Urothelium cell line (cell line): Measurements from ENCODE around the gene OR52D1.

ENCODE experiments used
- DNase-seq: peaks from one replicate; pipeline ENCODE4 v3.0.0; 2011; ENCODE audit warnings: low spot score, mixed read lengths
- FAIRE-seq: peaks from 2 replicates; lab custom pipeline; 2011; peaks lifted over from hg19 to GRCh38; lab: Jason Lieb, UNC

OR52D1 gene

DNA sequence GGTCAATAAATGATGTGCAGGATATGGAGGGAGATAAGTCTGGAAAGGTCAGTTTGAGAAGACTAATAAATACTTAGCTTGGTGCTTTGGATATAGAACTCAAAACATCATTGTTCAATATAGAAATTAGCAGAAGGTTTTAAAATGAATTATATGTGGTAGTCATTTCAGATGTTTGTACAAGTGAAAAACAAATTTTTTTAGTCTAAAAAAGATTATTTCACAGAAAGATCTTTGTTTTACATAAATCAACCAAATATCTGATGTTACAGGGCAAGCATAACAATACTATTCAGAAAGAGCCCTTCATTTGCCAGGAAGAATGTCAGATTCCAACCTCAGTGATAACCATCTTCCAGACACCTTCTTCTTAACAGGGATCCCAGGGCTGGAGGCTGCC is at the start of gene OR52D1:
OR52D1 (plus strand) TSS at position 301 of the 400 bp plus-strand sequence; CDS start at position 323, 22 bp downstream.
- no peak for DNase-seq
- no peak for FAIRE-seq

DNA sequence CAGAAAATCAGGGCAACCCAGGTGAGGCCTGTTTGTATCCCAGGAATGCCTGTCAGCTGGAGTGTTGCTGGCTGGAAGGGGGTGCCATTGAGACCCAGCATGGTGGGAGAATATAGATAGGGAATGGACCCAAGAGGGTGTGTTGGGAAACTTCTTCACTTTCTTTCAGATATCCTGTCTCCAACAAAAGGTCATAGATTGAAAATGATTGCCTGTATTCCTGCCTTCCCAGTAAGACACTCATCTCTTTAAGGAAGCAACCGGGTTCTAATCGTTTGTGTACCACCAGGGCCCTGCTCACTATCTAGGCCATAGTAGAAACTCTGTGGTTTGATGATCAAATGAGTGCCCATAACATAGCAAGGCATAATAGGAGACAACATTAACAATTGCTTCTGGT is 47.1 kb upstream of the OR52D1 start, which contains the start of gene OR51I1:
OR51I1 (minus strand) TSS at position 101 of the 400 bp plus-strand sequence; CDS start at position 101, 0 bp downstream.
- no peak for DNase-seq
- FAIRE-seq, result no peak

DNA sequence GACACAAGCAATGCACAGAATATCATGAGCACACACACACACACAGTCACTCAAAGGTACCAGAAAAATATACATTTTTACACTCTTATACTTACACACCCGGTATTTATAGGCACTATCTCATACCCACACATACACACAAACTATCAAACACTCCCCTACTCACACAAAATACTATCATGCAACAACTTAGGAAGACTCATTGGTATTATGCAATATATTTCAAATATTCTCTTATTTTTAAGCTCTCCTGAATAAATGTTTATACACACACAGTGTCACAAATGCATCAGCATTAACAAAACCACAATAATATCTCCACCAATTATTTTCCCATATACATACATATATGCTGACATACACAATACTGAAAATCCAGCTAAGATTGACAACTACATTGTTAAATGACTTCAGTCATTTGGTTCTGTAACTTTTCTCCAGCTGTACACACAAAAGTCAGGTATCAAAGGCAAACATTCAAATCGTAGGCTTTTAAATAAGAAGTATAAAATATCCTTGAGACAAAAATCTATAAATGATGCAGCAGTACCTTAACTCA is 44.6 kb upstream of the OR52D1 start:
- FAIRE-seq (no peak), DNase-seq (no peak)

DNA sequence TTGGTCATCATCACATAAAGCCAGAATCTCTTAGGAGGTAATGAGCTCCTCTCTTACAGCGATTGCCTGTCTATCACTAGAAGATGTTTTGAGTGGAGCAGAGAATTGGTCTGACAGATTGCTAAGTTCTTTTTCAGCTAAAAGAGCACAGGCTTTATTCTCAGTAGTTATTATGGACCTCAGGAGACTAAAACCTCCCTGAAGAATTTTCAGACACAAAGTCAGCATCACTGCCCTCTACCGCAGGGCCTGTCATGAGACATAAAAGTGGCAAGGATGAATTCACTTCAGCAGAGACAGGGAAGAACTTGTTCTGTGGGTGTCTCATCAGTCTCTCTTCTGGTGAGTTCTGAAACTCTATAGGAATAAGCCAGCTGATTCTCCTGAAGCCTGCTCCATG is 39.5 kb upstream of the OR52D1 start, which contains the start of gene OR51I2:
OR51I2 (plus strand) TSS at position 301 of the 400 bp plus-strand sequence. CDS start 4,166 bp downstream, outside the sequence.
- DNase-seq (no peak), FAIRE-seq (no peak)

DNA sequence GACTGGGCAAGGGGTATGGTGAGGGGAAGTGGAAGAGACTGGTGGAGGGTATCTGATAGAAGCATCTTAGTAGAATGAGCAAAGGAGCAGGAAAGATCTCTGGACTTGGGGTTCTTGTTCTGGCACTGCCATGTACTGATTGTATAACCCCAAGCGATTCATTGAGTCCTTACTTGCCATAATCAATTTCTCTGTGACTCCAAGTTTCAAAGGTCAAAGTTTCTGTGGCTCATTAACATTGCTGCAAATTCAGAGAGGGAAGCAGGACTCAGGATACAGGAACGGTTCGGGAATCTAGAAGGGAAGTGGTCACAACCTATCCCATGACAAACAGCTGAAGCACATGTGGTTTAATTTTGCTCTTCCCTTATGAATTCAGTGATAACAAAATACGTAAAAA is 39.1 kb upstream of the OR52D1 start:
- FAIRE-seq (no peak), DNase-seq (no peak)

DNA sequence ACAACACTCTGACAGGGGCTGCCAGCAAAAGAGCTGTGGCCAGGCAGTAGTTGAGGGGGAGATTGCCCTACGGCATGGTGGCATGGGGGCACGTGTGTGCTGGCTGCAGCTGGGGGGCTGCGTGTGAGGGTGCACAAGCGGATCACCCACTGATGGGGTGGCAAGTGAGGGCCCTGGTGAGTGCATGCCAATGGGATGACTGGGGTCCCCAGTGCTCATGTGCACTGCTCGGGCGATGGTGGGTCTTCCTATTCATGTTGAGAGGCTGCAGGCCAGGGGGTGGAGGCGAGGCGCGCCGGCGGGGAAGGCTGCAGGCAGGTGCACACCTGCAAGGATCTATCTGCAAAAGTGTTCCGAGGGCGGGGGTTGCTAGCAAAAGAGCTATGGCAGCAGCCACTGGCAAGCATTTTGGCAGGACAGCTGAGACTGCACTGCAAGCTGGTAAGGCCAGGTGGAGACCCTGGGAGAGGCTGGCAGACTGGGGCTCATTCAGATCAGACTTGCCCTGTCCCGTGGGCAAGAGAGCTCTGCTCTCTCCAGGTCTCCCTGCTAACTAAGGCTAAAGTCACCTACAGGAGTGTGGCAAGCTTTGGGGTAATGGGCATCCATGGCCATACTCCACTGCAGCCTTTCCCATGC is 27.4 kb upstream of the OR52D1 start:
- DNase-seq, result no peak
- FAIRE-seq, result no peak

DNA sequence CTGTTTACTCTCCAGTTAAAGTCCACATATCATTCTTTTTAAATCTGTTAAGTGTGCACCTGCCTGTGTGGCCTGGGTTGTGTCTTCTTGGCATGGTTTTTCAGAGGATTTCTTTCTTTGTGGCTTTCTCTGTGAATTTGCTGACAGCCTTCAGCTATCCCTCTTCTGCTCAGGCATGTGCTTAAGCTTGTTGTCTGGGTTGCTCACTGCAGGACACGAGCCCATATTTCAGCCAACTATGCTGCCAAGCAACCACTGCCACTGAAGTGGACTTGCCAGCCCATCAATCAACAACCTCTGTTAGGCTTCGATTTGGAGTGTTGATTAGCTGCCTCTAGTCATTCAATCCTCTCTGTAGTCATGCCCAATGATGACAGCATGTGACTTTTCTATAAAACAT is 21.0 kb upstream of the OR52D1 start:
- DNase-seq, result no peak
- FAIRE-seq, result no peak

DNA sequence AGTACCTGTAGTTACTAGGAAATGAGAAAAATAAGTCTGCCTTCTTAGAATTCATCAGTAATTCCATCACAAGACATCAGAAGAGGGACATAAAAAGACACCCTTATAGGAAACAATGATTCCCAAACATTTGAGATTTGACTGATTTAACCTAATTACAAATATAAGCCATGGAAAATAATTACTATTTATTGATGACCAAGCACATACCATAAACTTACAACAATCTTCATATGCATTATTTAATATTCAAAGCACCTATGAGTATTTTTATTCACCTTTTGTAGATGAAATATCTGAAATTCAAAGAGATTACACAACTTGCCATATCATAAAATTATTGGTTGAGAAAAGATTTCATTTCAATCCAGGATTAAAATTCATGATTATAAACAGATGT is 14.6 kb upstream of the OR52D1 start:
- no peak for FAIRE-seq
- no peak for DNase-seq

DNA sequence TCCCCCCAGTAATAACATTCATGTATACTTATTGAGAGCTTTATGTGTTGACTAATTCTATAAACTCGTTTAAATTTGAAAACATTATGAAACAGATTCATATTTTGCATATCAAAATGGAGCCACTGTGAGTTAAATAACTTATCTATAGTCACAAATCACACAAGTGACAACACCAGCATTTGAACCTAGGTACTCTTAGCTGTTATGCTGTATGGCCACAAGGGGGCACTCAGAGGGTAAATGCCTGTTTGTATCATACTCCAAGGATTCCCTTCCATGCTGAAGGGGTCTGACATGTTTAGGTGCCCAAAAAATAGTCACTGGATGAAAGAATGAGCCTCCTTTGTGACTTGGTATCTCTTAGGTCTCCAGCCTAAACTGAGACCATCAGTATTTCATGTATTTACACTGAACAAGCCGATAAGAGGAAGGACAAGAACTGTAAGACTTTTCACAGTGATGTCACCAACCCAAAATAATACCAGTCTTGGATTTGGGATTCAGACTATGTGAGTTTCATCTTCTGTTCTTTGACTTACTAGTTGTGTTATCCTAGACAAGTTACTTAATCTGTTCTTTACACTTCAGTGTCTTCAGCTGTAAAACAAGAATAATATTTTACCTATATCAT is 12.2 kb upstream of the OR52D1 start:
- DNase-seq, result peak; percentile 50
- FAIRE-seq, result no peak

DNA sequence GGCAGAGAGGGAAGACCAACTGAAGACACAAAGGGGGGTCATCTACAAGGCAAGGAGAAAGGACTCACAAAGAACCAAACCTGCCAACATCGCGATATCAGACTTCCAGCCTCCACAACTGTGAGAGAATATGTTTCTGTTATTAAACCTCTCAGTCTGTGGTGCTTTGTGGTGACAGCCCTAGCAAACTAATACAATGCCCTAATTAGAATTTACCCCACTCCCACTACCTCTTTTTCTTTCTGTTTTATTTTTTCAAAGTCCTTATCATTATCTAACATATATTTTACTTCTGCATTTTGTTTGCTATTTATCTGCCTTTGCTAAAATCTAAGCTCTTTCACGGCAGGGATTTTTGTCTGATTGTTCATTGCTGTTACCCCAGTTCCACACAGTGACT is 2.5 kb upstream of the OR52D1 start:
- FAIRE-seq (no peak), DNase-seq (no peak)

DNA sequence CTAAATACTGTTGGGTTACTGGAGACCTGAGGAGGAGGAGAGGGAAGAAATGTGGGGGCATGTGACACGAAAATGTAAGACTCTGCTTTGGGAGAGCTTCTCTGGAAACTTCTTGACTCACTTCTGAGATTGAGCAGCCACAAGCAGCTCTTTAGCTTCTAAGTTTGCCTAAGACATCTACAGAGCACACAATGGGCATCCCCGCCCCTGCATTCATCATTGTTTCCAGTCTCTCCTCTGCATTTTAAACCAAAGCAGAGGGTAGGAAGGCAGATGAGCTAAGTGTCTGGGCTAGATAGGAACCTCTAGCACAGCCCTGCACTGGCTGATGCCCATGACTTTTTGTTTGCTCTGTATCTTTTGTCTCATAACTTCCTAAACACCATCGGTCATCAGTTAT is 2.1 kb upstream of the OR52D1 start:
- FAIRE-seq, result no peak
- DNase-seq, result no peak

DNA sequence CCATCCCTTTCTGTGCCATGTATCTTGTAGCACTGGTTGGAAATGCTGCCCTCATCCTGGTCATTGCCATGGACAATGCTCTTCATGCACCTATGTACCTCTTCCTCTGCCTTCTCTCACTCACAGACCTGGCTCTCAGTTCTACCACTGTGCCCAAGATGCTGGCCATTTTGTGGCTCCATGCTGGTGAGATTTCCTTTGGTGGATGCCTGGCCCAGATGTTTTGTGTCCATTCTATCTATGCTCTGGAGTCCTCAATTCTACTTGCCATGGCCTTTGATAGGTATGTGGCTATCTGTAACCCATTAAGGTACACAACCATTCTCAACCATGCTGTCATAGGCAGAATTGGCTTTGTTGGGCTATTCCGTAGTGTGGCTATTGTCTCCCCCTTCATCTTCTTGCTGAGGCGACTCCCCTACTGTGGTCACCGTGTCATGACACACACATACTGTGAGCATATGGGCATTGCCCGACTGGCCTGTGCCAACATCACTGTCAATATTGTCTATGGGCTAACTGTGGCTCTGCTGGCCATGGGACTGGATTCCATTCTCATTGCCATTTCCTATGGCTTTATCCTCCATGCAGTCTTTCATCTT is 414 bp downstream of the OR52D1 start:
- FAIRE-seq, result no peak
- DNase-seq, result no peak

DNA sequence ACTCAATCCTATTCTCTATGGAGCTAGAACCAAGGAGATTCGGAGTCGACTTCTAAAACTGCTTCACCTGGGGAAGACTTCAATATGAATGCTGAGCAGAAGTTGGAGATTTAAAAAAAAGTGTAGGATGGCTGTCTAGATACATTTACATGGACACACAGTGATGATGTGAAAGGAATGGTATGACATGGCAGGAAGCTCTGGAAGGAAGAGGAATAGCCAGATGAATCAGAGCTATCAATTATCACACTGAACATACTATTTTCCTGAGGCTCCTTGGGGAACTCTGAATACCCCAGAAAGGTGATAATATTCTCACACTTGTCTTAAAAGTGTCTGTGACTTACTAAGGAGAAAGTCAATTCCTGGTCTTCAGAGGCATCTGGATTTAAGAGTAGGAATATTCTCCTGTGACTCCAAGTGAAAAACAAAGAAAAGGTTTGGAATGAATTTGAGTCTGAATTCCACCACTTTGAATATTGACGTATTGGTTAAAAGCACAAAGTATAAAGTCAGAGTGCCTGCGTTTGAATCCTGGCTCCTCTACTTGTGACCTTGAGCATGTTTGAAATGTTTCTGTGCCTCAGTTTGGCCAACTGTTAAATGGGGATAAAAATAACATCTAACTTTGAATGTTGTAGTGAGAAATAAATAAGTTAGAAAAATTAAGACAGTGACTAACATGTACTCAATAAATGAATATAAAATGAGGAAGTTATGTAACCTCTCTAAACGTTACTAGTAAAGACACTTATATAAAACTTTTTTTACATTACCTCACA is 1.3 kb downstream of the OR52D1 start:
- FAIRE-seq (no peak), DNase-seq (no peak)

DNA sequence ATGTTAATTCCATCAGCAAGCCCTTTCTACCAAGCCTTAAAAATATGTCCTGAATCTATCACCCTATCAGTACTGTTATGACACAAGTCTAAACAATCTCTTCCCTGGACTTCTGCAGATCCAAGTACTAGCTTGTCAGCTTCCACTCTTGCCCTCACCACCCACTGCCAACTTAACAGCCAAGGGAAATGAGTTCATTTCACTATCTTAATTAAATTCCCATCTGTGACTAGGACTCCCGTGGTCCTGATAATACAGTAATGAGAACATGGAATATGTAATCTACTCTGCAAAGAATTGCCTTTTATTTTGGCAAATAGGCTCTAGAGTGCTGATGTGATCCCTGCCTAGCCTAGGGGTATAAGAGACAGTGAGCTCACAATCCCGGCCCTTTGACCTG is 11.2 kb downstream of the OR52D1 start:
- FAIRE-seq (no peak), DNase-seq (no peak)

DNA sequence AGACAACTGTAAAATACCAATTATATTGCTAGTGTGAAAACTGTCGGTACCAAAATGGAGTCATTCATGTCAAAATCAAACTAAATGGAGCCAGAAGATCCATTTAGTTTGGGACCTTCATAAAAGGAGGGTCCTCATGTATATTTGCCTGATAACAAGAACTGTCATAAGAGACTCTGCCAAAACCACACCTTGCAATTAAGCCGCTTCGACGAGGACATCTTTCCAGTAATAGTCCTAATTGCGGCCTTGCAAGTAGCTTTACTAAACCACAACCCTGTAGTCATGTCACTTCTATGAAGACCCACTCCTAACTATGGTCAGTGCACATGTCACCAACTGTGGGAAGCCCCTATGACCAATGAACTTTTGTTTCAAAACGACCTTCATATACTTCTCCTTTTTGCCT is 11.9 kb downstream of the OR52D1 start:
- DNase-seq, result no peak
- no peak for FAIRE-seq

DNA sequence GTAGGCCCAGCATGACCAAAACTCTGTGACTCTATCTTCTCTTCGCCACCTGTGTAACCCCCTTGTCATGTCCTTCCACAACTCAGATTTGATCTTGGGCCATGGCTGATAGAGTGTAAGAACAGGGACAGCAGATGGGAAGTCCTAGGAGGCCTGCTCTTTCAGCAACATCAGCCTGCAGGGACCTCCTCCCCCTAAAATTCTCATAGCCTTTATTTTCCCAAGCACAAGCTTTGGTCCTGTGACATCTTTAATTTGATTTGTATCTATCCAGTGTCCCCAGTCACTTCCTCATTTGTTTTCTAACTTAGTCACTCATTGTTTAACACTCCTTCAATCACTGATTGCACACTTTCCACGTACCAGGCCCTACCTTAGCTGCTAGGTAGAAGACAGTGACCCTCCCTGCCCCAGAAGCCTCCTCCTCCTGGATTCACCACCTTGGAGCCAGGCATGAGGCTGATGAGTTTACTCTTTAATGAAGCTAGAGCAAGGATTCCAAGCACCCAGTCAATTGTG is 16.0 kb downstream of the OR52D1 start:
- FAIRE-seq, result no peak
- DNase-seq, result no peak

DNA sequence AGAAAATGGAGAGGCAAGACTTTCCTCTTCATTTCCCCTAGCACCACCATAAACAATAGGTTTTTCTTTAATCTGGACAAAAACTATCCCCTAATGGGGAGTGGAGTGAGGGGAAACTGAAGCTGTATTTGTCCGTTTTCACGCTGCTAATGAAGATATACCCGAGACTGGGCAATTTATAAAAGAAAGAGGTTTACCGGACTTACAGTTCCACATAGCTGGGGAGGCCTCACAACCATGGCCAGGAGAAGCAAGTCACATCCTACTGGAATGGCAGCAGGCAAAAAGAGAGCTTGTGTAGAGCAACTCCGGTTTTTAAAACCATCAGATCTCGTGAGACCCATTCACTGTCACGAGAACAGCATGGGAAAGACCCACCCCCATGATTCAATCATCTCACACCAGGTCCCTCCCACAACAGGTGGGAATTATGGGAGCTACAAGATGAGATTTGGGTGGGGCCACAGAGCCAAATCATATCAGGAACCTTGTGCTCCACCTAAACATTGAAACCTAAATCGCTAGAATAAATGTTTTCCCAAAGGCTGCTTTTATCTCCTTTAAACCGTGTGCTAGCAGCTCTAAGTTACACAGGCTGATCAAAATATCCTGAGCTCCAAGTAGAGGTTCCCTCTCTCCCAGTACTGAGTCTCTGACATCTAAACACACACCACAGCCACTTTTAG is 17.0 kb downstream of the OR52D1 start:
- DNase-seq (no peak), FAIRE-seq (no peak)

DNA sequence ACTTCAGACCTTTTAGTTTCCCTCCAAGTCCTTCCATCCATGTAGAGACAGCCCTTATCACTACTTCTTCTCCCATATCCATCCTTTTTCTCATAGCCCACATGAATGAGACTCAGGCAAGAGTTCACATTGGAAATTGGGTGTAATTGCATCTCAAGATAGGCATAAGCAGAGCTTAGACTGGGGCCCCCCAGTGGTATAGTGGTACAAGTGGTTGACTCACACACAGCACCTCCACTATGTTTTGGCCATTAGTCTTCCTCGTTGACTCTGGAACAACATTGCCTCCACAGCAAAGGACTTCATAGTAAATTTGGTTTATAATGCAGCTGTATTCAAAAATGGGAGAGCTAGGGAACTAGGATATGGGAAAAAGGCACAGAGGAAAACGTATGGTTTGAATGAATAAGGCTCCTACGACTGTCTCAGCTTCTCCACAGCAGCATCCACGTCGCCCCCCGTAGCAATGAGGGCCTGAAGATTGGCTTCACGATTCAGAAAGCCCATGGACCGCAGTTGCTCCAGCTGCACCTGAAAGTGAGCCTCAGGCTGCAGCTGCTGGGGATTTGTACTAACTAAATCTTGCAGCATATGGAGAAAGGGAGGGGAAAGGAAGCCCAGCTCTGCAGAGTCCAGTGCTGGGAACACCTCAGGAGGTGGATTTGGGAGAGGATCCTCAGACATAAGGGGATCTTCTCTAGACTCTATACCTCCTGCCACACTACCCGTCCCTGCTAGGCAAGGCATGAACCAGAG is 18.9 kb downstream of the OR52D1 start:
- FAIRE-seq, result no peak
- no peak for DNase-seq

DNA sequence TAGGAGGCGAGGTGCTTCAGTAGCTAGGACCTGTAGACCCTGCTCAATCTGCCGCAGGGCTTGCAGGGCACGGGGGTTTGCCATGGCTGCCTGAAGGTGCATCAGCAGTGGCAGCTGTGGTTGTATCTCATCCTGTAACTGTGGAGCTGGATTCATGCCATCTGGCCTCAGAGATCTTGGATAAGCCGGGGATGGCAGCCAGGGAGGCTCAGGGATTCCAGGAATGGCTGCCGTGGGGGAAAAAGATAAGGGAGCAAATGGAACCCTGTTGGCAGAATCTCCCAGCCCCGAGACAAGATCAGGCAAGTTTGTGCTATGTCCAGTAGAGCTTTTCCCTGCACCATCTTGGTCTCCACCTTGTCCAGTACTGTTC is 19.4 kb downstream of the OR52D1 start:
- no peak for DNase-seq
- FAIRE-seq, result no peak

DNA sequence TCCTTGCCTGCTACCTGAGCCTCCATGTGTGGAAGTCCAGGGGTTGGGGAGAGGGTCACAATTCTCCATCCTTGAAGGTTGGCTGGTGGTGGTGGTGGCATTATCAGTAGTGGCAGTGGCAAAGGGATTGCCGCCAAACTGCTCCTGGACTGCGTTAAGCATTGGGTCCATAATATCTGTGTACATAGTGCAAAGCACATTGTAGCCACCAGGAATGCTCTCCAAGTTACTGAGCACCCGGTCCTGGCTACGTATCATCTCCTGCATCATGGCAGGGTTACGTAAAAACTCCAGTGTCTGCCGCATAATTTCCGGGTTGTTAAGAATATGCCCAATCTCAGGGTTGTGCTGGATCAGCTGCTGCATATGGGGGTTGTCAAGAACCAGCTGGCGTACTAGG is 20.1 kb downstream of the OR52D1 start:
- DNase-seq (no peak), FAIRE-seq (no peak)
